H1 (cell line): ENCODE data around the gene MTCH1. TPM values are rescaled to one million over a fixed set of nuclear protein-coding genes. Genes with fewer than 3 reads are reported as not detected.

Experiments used
- CTCF ChIA-PET: fragments of 300-600 bp; sonication (Branson Sonifier 250); formaldehyde crosslinking; loops from one replicate; lab custom pipeline; 2021; ENCODE audit not compliant: partially characterized antibody; lab: Charles Lee
- POLR2A ChIA-PET: fragments of 300-600 bp; sonication (Branson Sonifier 250); formaldehyde crosslinking; loops from one replicate; lab custom pipeline; 2021; ENCODE audit warnings: inconsistent platforms; ENCODE audit not compliant: partially characterized antibody; lab: Charles Lee
- DNase-seq, 2 experiments: peaks; one replicate each; pipeline versions ENCODE4 v3.0.0 to v3.0.0-alpha.2; 2010 to 2022; ENCODE audit warnings: low spot score in 2 of 2, low read depth in 1 of 2, mixed read lengths in 1 of 2
- FAIRE-seq: peaks from 2 replicates; lab custom pipeline; 2011; peaks lifted over from hg19 to GRCh38; lab: Jason Lieb, UNC
- H2AFZ ChIP-seq: 2 replicates; pipeline ENCODE4 v1.8.1; 2012; ENCODE audit warnings: low read length, inconsistent platforms
- H2AK5ac ChIP-seq: 2 replicates; pipeline ENCODE4 v1.6.1; 2013; ENCODE audit warnings: low read depth, low read length
- H2BK120ac ChIP-seq: replicated peaks from 2 replicates; pipeline ENCODE3; 2013; ENCODE audit warnings: low read depth, low read length, inconsistent platforms
- H2BK12ac ChIP-seq: 2 replicates; pipeline ENCODE4 v1.6.1; 2013; ENCODE audit warnings: low read depth, low read length
- H2BK15ac ChIP-seq: 2 replicates; pipeline ENCODE4 v1.6.1; 2013; ENCODE audit warnings: low read length
- H2BK20ac ChIP-seq: 2 replicates; pipeline ENCODE4 v1.6.1; 2013; ENCODE audit warnings: low read length
- H2BK5ac ChIP-seq: 2 replicates; pipeline ENCODE4 v1.6.1; 2013; ENCODE audit warnings: low read depth, low read length
- H3K14ac ChIP-seq: 2 replicates; pipeline ENCODE4 v1.6.1; 2013; ENCODE audit warnings: inconsistent platforms; ENCODE audit not compliant: insufficient read length
- H3K18ac ChIP-seq: 2 replicates; pipeline ENCODE4 v1.6.1; 2013; ENCODE audit warnings: low read length; ENCODE audit errors: extremely low read depth
- H3K23ac ChIP-seq: 2 replicates; pipeline ENCODE4 v1.6.1; 2013; ENCODE audit warnings: inconsistent platforms; ENCODE audit not compliant: insufficient read length
- H3K23me2 ChIP-seq: 2 replicates; pipeline ENCODE4 v1.6.1; 2013; ENCODE audit warnings: low read depth, low read length
- H3K27ac ChIP-seq: 2 replicates; pipeline ENCODE4 v1.6.1; 2011; ENCODE audit warnings: low read depth, low read length, inconsistent platforms
- H3K27me3 ChIP-seq, 4 experiments: replicated peaks in 1 of 4; 1 replicate in 1 of 4; 2 replicates in 3 of 4; pipeline versions ENCODE4 v1.6.1 to v1.8.1; 2011 to 2013; ENCODE audit warnings: low read length in 3 of 4, mild to moderate bottlenecking in 3 of 4, inconsistent platforms in 2 of 4, mixed read lengths in 2 of 4, moderate library complexity in 1 of 4; ENCODE audit not compliant: control insufficient read depth in 3 of 4, insufficient read depth in 3 of 4; ENCODE audit errors: extremely low read depth in 1 of 4
- H3K36me3 ChIP-seq, 4 experiments: 2 replicates each; pipeline versions ENCODE4 v1.6.1 to v1.8.1; 2011 to 2013; ENCODE audit warnings: mild to moderate bottlenecking in 4 of 4, low read length in 3 of 4, moderate library complexity in 2 of 4, control low read depth in 1 of 4, inconsistent platforms in 1 of 4; ENCODE audit not compliant: insufficient read depth in 4 of 4, control insufficient read depth in 2 of 4
- H3K4ac ChIP-seq: replicated peaks from 2 replicates; pipeline ENCODE3; 2013; ENCODE audit warnings: low read length, low read depth, mixed read lengths, inconsistent platforms; ENCODE audit not compliant: insufficient read length
- H3K4me1 ChIP-seq, 4 experiments: replicated peaks in 1 of 4; 1 replicate in 1 of 4; 2 replicates in 3 of 4; pipeline versions ENCODE4 v1.6.1 to v1.8.1; 2011 to 2013; ENCODE audit warnings: low read length in 3 of 4, inconsistent platforms in 2 of 4, mixed read lengths in 1 of 4; ENCODE audit not compliant: insufficient read depth in 4 of 4, control insufficient read depth in 3 of 4
- H3K4me2 ChIP-seq, 2 experiments: 2 replicates each; pipeline versions ENCODE4 v1.6.1 to v1.8.1; 2011 to 2013; ENCODE audit warnings: low read depth in 2 of 2, low read length in 2 of 2, control low read depth in 1 of 2, inconsistent platforms in 1 of 2, mild to moderate bottlenecking in 1 of 2; ENCODE audit not compliant: insufficient read depth in 1 of 2
- H3K4me3 ChIP-seq, 4 experiments: fragments of 200-600, 300-600 bp in 1 of 4; sonication (generic), shearing (Covaris generic), sonication (Bioruptor Twin) in 1 of 4; 2 replicates each; pipeline versions ENCODE4 v1.5.1 to v1.8.1; 2011 to 2016; ENCODE audit warnings: low read length in 4 of 4, low read depth in 3 of 4, control low read depth in 2 of 4, inconsistent platforms in 2 of 4, mild to moderate bottlenecking in 2 of 4, mixed read lengths in 1 of 4, moderate library complexity in 1 of 4; ENCODE audit not compliant: insufficient read depth in 2 of 4; ENCODE audit errors: extremely low read depth in 1 of 4
- H3K56ac ChIP-seq: replicated peaks from 2 replicates; pipeline ENCODE3; 2013; ENCODE audit warnings: low read depth, mild to moderate bottlenecking, mixed read lengths, low read length, inconsistent platforms; ENCODE audit not compliant: insufficient read length
- H3K79me1 ChIP-seq: 2 replicates; pipeline ENCODE4 v1.6.1; 2013; ENCODE audit warnings: low read depth, low read length, control low read depth
- H3K79me2 ChIP-seq, 2 experiments: 2 replicates each; pipeline versions ENCODE4 v1.6.1 to v1.8.1; 2012 to 2013; ENCODE audit warnings: low read length in 2 of 2, mild to moderate bottlenecking in 2 of 2, inconsistent platforms in 1 of 2; ENCODE audit not compliant: insufficient read depth in 2 of 2, control insufficient read depth in 1 of 2
- H3K9ac ChIP-seq, 4 experiments: replicated peaks in 1 of 4; 1 replicate in 1 of 4; 2 replicates in 3 of 4; pipeline versions ENCODE4 v1.6.1 to v1.8.1; 2011 to 2013; ENCODE audit warnings: low read depth in 3 of 4, low read length in 3 of 4, control low read depth in 2 of 4, mild to moderate bottlenecking in 2 of 4, moderate library complexity in 2 of 4, inconsistent platforms in 1 of 4; ENCODE audit errors: extremely low read depth in 1 of 4
- H3K9me3 ChIP-seq, 2 experiments: 2 replicates each; pipeline versions ENCODE4 v1.6.1 to v1.8.1; 2012 to 2013; ENCODE audit warnings: mild to moderate bottlenecking in 2 of 2, moderate library complexity in 2 of 2, control low read depth in 1 of 2, inconsistent platforms in 1 of 2, low read depth in 1 of 2, low read length in 1 of 2, mixed read lengths in 1 of 2; ENCODE audit not compliant: insufficient read depth in 2 of 2
- H4K20me1 ChIP-seq, 2 experiments: replicated peaks in 1 of 2; 2 replicates each; pipeline versions ENCODE3 to v1.8.1; 2011 to 2013; ENCODE audit warnings: inconsistent platforms in 2 of 2, low read length in 2 of 2, mild to moderate bottlenecking in 1 of 2; ENCODE audit not compliant: insufficient read depth in 2 of 2, control insufficient read depth in 1 of 2
- H4K5ac ChIP-seq: 2 replicates; pipeline ENCODE4 v1.6.1; 2013; ENCODE audit warnings: low read length, low read depth, mixed read lengths, inconsistent platforms; ENCODE audit not compliant: insufficient read length
- H4K8ac ChIP-seq: 2 replicates; pipeline ENCODE4 v1.8.0; 2013; ENCODE audit warnings: mild to moderate bottlenecking, moderate library complexity, low read length, inconsistent platforms; ENCODE audit not compliant: insufficient read depth; ENCODE audit errors: extremely low read depth
- H4K91ac ChIP-seq: replicated peaks from 2 replicates; pipeline ENCODE3; 2013; ENCODE audit warnings: low read length, mixed read lengths, inconsistent platforms; ENCODE audit not compliant: insufficient read length
- BACH1 ChIP-seq: IDR thresholded peaks from 2 replicates; pipeline ENCODE4 v1.6.1; 2012; ENCODE audit warnings: low read length, improper control_type of control experiment
- BRCA1 ChIP-seq: IDR thresholded peaks from 2 replicates; pipeline ENCODE4 v1.6.1; 2012; ENCODE audit warnings: low read depth, low read length, improper control_type of control experiment
- CTBP2 ChIP-seq: IDR thresholded peaks from 2 replicates; pipeline ENCODE4 v1.7.0; 2011; ENCODE audit warnings: borderline replicate concordance, mild to moderate bottlenecking, moderate library complexity, mixed read lengths, low read length; ENCODE audit not compliant: insufficient read depth, insufficient read length
- RFX5 ChIP-seq: IDR thresholded peaks from 2 replicates; pipeline ENCODE4 v1.6.1; 2011; ENCODE audit warnings: low read depth, low read length, improper control_type of control experiment, borderline replicate concordance
- RNF2 ChIP-seq: fragments of 200-900, 300-1000 bp; sonication (generic); IDR thresholded peaks from 2 replicates; pipeline ENCODE4 v1.7.1; 2016; ENCODE audit warnings: borderline replicate concordance, low read depth, mild to moderate bottlenecking, antibody characterized with exemption, low read length; ENCODE audit not compliant: poor library complexity, severe bottlenecking; ENCODE audit errors: missing control alignments
- WGBS, 2 experiments: shearing (Covaris generic) in 1 of 2; methylation state at CpG; one replicate each; pipeline versions ENCODE4 v1.1.6 to v1.1.7; 2013 to 2015; ENCODE audit warnings: low lambda C conversion rate in 2 of 2, mixed read lengths in 2 of 2, inconsistent platforms in 1 of 2, low coverage in 1 of 2, missing lambda C conversion rate in 1 of 2; ENCODE audit not compliant: insufficient replicate concordance in 2 of 2, insufficient coverage in 1 of 2, insufficient read length in 1 of 2; ENCODE audit errors: extremely low coverage in 1 of 2, missing lambda C conversion rate in 1 of 2; 5-methylcytosine and 5-hydroxymethylcytosine counted together
- polyA plus RNA-seq, 7 experiments: library from polyadenylated mRNA; depleted of rRNA in 3 of 7; stranded (reverse) in 5 of 7; unstranded in 2 of 7; fragments of >200 nt in 5 of 7; fragments of 200-250 nt in 2 of 7; gene quantifications; 1 replicate in 5 of 7; 2 replicates in 1 of 7; 4 replicates in 1 of 7; pipeline versions ENCODE4 v1.2.1 to v1.2.3, GENCODE V29; 2011 to 2013; ENCODE audit warnings: missing spikeins in 2 of 7, mixed read lengths in 2 of 7
- total RNA-seq: library from RNA; stranded (reverse); fragmentation: NEBNext Ultra II Directional; extraction: Animal tissue kit (Norgen Biotek cat#: 25700); gene quantifications from 2 replicates; pipeline ENCODE4 v1.2.1, GENCODE V29; 2021

Gene MTCH1
- total and polyA plus RNA-seq, 2 of the 8 experiments (the other 6 are each of a cell fraction or from before 2014, with no cell fraction given) = 169 to 214 TPM

GRCh38 chr6:36983538-36983937 is 2.5 kb downstream of the MTCH1 start:
- Histone ChIP-seq H3K4me2 (peak overlapping the region; percentile 97 to 98; a peak in 2 of 4 replicates), H4K91ac (no peak overlapping the region), H2BK120ac (no peak overlapping the region), H3K27ac (no peak overlapping the region), H2BK15ac (no peak overlapping the region), H3K56ac (no peak overlapping the region), H3K9ac (peak overlapping the region in 1 of 4 experiments; percentile 4; a peak in 1 of 7 replicates), H3K79me1 (peaks cover 12% of the 10 kb centered on the region), H2AK5ac (0 out of 2 replicates have a peak overlapping the region, but pooled peaks have one; percentile 96), H3K18ac (no peak overlapping the region), H3K4me3 (no peak overlapping the region), H3K36me3 (peaks cover 0 to 3% (median under 1%) of the 10 kb centered on the region in 4 experiments; a peak in 5 of 8 replicates), H4K20me1 (peaks cover 35 to 43% of the 10 kb centered on the region in 2 experiments), H3K23me2 (peaks cover 13% of the 10 kb centered on the region; the same call in 1 of the 2 replicates), H4K8ac (no peak overlapping the region), H2BK12ac (0 out of 2 replicates have a peak overlapping the region, but pooled peaks have one; percentile 27), H3K4ac (no peak overlapping the region), H2BK5ac (0 out of 2 replicates have a peak overlapping the region, but pooled peaks have one; percentile 60), H2AFZ (no peak overlapping the region), H3K14ac (no peak overlapping the region), H3K9me3 (no peaks in the 10 kb centered on the region), H3K79me2 (peaks cover 32 to 71% of the 10 kb centered on the region in 2 experiments), H4K5ac (no peak overlapping the region), H3K23ac (no peak overlapping the region), H3K4me1 (peaks cover 10 to 18% (median 14%) of the 10 kb centered on the region in 4 experiments), H2BK20ac (no peak overlapping the region), H3K27me3 (no peaks in the 10 kb centered on the region; a peak in 1 of 7 replicates)
- DNase-seq = no peak
- no peak for FAIRE-seq
- ChIA-PET CTCF (interaction anchor here (14.9 kb wide), 1 partner anchor 35 kb away, joined by 237 read pairs; no protein-coding TSS in a partner anchor), POLR2A (interaction anchor here (1.8 to 2.1 kb wide), 2 partner anchors 30 to 34 kb away, joined by 4 to 8 read pairs; no protein-coding TSS in a partner anchor)
- WGBS, 2 experiments = 92% methylated on average over 3 of the region's 3 CpGs; no CpG with 5 or more reads in 1 of the 2 experiments
- no peak for TF ChIP-seq BACH1
- TF ChIP-seq RFX5 = no peak
- TF ChIP-seq RNF2 = no peak
- no peak for TF ChIP-seq CTBP2
- TF ChIP-seq BRCA1 = no peak
